T1000 (cell line): ENCODE data around the gene SCOC.
A peak's percentile ranks its signal among the peaks of the same experiment; 100 is the strongest.

ENCODE experiments used
- DNase-seq: peaks from one replicate; lab custom pipeline; 2025; ENCODE audit warnings: mixed read lengths; lab: John Stamatoyannopoulos, UW

Gene SCOC

DNA sequence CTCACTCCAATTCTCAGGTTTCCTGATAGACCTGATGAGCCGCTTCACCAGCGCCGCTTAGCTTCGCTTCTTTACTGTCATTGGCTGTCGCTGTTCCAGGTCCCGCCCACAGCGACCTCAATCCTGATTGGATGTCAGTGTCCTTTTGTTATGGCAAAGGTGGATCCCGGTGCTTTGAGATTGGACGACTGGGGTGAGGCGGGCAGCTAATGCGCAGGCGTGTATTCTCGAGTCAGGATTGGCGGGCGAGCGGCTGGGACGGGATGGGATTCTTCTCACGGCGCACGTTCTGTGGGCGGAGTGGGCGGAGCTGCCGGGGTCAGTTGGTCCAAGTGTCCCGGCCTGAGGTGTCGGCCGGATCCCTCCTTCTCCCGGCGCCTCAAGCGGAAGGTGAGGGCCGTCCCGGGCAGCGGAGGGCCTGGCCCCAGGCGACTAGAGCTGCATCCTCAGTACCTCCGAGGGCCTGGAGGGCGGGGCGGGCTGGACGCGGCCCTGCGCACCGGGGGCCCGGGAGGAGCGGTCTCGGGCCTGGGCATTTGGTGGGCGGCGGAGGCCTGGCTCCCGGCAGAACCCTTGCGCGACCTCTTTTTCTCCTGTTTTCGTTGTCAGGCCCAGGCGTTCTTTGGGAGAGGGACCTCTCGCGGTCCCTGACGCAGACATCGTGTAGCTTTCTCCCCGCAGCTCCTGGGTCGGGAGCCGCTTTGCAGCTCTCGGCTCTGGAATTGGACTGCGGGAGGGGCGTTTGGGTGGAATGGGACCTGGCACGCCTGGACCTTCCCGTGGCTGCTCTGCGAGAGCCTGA is at the start of gene SCOC:
SCOC (plus strand) TSS at position 319 of the 802 bp plus-strand sequence. CDS start 5,525 bp downstream, outside the sequence.
- DNase-seq: peak; percentile 95

DNA sequence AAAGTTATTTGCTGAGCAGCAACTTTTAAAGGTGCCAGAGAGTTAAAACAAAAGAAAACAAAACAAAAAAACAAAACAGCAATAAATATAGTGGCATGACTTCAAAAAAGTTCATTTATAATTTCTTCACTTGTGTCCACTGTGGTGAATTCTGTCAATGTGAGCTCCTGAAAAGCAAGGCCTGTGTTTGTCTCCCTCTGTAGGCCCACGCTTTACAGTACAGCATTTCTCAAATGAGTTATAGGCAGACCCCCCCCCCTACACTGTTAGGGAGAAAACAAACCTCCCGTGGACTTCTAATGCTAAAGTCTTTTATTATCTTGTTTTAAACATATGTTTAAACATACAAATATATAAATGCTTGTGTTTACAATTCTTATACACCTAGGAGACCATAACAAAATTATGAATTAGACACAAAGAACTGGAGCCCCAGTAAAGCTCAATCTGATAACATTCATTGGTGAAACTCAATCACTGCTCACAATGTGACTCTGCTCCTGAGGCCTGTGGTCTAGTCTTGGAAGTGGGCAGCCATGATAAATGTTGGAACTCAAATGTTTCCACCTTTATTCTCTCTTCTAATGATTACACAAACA is 47.0 kb upstream of the SCOC start:
- no peak for DNase-seq

DNA sequence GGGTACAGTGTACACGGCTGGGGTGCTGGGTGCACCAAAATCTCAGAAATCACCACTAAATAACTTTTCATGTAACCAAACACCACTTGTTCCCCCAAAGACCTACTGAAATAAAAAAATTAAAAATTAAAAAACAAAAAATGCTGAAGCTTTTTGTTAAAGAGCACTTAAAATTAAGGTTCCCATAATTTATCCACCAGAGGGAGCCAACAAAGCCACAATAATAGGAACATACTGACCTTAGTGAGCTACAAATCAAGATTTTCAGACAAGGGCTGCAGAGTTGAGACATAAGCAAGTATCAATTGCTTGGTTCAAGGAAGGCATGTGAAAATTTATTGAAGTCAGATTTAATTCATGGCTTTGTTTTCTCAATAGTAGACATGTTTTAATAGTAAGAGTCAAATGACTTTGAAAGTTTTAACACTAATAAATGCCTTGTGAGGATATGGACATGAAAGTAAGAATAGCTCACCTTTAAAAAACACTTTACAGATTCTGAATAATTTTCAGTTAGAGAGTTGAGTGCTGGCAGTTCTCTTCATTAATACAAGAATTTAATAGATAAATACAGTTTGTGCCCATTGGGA is 43.0 kb upstream of the SCOC start:
- DNase-seq: no peak

DNA sequence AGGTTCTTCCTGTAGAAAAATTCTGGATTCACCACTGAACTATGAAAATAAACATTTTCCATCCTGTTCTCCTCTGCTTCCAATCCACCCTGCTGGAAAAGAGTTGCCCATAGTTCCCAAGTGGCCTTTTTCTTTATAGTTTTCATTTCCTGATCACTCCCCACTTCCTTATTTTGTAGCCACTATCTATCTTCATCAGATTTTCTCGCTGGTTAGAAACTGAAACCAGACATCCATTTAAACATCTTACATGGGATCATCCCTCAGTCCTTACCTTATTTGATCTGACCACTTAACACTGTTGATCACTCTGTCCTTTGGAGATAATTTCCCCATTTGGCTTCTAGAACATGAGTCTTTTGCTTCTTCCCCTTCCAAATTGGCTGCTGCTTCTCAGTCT is 42.2 kb upstream of the SCOC start:
- no peak for DNase-seq

DNA sequence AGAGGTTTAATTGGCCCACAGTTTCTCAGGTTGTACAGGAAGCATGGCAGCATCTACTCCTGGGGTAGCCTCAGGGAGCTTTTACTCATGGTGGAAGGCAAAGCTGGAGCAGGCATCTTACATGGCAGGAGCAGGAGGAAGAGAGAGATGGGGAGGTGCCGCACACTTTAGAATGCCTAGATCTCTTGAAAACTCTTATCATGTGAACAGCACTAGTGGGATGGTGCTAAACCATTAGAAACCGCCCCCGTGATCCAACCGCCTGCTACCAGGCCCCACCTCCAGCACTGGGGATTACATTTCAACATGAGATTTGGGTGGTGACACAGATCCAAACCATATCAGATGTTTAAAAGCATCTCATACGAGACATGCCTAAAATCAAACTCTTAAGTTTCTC is 41.6 kb upstream of the SCOC start:
- DNase-seq: no peak

DNA sequence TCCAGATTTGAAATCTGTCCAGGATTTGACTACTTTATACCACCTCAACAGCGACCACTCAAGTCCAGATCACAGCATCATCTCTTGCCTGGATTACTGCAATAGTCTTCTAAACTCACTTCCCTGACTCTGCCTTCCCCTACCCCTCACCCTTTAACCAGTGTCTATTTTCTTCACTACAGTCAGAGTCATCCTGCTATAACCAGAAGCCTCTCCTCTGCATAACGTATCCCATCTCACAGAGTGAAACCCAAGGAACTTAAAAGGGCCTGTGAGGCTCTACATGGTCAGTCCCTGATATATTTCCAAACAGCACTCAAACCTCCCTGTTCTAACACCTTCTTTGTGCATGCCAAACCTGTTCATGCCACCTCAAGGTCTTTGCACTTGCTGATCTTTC is 40.7 kb upstream of the SCOC start:
- DNase-seq: no peak

DNA sequence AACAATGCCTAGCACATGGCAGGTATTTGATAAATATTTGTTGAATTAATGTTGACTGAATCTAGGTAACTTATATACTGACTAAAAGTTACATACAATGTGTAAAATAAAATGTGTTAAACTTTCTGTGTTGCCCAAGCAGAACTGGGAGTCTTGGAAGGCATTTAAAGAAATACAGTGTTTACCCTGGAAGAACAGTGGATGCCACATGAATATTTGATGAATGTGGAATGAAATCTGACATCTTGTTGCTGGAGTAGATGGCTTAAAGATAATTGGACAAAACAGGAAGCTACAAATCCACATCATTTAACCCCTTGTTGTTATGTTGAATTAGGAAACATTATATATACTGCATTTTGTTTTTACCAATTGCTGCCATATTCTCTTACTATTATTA is 39.9 kb upstream of the SCOC start:
- no peak for DNase-seq

DNA sequence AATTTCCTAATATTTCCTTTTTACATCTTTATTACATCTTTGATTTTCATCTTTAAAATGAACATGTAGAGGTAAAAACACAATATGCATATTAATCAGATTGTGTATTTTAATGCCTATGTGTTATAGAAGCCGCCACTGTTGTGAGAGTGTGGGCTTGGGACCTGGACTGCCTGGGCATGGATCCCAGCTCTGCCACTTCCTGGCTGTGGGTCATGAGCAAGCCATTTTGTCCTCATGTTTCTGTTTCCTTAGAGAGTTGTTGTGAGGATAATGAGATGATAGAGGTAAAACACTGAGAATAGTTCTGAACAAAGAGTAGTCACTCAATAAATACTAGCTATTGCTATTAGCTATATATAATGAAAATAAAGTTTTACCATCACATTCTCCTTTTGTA is 38.4 kb upstream of the SCOC start:
- DNase-seq: no peak

DNA sequence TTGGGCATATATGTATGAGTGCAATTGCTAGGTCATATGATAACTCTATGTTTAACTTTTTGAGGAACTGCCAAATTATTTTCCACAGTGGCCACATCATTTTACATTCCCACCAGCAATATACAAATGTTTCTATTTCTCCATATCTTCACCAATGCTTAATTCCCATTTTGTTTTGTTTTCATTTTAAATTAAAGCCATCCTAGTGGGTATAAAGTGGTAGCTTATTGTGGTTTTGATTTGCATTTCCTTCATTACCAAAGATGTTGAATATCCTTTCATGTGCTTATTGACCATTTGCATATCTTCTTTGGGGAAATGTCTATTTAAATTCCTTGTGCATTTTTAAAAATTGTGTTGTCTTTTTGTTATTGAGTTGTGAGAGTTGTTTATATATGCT is 36.7 kb upstream of the SCOC start:
- DNase-seq: no peak

DNA sequence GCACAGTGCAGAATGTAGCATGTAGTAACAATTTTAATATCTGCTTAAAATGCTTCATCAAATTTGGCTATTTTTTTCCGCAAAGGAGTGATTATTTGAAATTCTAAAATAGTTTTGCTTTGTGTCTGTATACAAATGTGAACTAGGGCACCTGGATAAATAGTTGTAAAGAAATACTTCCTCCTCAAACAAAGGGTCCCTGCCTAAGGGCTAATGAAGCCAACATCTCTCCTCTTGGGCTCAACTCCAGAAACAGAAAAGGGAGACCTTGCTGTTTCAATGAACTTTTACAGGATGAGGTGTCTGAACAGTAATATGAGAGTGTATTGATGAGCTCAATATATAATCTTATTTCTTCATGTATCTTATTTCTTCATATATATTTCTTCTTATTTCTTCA is 30.8 kb upstream of the SCOC start:
- no peak for DNase-seq

DNA sequence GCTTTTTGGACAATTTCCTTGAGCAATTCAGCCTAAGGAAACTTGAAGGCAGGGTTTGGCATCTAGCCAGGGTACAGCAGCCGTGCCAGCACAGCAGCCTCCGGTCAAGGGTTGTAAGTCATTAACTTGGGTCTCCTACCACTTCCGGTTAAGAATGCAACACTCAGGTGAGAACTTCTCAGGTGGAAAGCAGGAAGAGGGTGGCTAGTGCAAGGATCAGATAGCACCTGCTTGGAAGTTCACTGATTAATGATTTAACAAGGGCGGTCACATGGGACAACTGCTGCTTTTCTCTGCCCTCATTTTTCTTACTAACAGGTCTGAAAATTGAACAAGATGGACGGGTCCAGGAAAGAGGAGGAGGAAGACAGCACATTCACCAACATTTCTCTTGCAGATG is 30.1 kb upstream of the SCOC start:
- DNase-seq: no peak

DNA sequence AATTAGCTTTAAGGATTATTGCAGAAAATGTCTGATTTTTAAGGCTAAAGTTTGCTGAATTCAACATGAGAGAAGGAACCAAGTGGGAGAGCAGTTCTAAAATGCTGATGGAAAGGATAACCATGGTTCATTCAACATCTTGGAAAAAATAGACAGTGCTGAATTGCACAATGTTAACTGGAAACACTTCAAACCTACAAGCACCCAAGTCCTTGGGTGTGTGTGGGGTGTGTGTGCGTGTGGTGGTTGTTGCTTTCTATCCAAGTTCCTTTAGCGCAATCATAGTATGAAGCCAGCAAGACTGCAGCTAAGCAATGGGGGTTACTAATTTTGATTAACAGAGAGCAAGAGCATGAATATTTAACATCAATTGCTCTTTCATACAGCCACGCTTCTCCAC is 29.3 kb upstream of the SCOC start:
- DNase-seq: no peak

DNA sequence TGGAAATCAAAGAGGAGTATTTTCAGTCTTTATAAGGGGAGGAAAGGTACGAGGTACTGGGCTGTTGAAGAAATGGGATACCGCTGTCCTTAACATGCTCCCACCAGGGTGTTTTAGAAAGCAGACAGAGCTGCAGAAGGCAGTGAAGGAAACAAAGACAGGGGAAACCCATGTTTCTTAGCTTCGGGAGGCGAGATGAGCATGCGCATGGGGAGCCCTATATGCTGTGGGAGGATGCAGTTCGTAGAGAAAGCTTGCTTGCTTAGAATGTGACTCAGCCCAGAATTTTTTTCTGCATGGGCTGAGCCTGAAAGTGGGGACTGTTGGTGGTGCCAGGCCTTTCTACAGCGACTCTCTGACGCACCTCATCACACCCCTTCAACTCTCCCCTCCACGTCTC is 28.8 kb upstream of the SCOC start:
- no peak for DNase-seq

DNA sequence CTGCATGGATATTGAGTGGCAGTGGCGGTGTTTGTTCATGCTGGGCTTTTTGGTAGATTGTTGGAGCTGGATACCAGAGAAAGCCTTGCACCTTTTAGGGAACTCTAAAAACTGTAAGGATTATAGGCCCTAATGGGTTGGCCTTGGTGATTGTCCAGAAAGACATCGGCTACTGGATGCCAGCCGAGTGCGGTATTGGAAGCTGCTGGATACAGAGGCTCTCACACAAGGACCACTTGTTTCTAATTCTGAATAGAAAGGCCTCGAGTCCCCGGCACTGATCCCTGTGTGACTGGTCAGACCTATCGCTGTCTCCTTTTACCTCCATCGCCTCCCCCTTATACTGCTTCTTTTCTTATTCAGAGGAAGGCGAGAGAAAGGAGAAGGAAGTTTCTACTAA is 27.3 kb upstream of the SCOC start:
- DNase-seq: no peak

DNA sequence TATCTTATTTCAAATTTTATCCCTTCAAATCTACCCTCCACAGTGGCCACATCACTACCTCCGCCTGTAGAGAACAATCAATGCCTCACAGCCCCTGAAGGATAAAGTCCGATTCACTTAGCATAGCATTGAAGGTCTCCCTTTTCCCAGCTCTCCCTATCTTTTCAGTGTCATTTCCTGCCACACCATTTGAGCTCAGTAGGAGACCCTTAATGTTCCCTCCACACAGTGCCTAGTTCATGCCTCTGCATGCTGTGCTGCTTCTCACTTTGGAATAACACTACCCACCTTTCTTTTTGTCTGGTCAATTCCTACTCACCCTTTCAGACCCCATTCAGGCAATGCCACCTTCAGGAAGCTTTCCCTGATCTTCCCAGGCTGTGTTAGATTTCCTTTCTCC is 23.6 kb upstream of the SCOC start:
- no peak for DNase-seq

DNA sequence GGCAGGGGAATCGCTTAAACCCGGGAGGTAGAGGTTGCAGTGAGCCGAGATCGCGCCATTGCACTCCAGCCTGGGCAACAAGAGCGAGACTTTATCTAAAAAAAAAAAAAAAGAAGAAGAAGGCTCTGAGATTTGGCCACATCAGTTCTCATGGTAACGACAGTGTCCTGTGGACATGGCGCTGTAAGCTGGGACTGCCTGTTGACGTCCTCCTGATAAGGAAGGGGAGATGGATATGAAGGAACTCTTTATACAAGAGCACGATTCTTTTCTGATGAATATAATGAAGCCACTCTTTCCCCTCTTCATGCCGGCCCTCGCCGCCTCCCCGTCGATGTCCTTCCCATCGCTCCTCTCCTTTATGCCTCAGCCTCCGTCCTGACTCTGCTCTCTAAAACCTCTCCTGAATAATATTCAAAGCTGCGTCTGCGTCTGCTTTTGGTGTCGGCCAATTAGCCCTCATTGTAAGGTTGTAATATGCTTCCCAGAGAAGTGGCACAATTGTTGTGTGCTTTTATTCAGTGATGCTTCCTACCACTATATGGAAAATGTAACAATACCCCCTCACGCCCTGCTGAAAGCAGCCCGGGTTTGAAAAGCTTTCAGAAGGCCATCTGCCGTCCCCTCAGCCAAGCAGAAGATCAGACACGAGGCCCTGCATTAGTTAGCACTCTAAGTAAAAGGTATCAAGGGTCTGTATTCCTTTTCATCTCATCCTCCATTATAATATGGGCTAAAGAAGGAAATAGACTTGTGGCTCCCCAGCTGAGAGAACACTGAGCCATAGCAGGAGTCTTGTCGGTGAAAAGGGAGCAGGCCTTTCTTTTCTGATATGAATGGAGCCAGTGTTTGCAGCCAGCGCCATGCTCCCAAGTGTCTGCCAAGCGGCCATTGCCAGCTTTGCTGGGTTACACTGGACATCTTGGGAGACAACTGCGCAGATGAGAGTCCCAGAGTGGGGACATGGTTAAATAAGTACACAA is 22.1 kb upstream of the SCOC start:
- DNase-seq: no peak

DNA sequence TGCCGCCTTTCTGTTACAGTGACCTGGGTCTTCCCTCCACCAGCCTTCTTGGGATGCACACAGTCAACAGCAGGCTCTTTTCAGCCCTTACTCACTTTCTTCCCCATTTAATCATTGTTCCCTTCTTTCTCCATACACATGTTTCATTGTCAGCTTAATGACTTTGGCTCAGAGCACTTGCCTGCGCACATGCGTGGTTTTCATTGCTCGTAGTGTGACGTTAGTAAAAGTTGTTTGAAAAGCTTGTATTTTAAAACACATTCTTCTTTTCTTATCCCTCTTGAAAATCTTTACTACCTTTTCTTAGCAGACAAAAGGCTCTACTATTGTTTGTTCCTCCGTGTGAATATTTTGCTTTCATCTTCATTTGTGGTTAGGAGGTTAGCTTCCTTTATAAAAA is 19.7 kb upstream of the SCOC start:
- DNase-seq: no peak

DNA sequence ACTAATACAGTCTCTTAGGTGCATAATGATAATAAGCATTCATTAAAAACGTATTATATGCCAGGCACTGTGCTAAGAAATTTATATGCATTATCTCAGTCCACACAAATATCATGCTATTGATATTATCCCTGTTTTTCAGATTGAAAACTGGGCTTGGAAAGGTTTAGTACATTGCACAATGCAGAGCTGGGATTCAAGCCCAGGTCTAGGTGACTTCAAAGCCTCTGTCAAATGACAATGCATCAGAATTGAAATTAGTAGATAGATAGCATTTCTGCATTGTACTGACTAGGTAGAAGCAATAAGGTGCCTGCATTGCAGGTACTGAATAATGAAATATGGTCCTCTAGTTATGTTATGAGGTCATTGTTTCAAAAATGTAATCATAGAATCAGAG is 18.2 kb upstream of the SCOC start:
- DNase-seq: no peak

DNA sequence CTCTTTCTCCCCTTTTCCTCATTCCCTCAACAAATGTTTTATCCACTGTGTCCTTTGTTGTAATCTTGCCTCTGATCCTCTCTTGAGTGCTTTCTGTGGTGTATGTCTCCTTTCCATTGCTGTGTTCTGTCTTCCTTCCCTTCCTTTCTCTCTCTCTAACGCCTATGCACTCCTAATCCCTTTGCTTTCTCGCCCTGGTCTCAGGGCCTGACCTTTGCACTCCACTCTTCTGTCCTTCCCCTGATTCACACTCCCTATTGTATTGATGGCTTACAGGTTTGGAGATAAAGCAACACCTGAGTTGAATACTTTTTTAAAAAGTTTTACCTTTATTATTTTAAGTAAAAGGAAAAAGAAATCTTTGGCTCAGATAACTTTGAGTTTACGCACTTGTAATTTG is 15.6 kb upstream of the SCOC start:
- no peak for DNase-seq

DNA sequence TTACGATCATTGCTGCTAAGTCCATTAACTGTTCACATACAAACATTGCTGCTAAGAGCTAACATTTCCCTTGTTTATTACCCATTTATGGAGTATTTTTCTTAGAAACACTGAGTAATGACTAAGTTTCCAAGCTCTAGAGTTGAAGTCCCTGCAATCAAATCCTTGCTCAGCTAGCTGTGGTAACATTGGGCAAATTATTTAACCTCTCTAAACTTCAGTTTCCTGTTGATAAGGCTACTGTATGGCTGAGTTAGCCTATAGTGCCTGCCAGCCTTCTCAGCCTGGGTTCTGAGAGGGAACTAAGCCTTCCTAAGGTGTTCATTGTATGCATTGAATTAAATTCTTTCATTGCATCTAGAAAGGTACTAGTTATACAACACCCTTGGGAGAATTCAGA is 15.2 kb upstream of the SCOC start:
- no peak for DNase-seq

DNA sequence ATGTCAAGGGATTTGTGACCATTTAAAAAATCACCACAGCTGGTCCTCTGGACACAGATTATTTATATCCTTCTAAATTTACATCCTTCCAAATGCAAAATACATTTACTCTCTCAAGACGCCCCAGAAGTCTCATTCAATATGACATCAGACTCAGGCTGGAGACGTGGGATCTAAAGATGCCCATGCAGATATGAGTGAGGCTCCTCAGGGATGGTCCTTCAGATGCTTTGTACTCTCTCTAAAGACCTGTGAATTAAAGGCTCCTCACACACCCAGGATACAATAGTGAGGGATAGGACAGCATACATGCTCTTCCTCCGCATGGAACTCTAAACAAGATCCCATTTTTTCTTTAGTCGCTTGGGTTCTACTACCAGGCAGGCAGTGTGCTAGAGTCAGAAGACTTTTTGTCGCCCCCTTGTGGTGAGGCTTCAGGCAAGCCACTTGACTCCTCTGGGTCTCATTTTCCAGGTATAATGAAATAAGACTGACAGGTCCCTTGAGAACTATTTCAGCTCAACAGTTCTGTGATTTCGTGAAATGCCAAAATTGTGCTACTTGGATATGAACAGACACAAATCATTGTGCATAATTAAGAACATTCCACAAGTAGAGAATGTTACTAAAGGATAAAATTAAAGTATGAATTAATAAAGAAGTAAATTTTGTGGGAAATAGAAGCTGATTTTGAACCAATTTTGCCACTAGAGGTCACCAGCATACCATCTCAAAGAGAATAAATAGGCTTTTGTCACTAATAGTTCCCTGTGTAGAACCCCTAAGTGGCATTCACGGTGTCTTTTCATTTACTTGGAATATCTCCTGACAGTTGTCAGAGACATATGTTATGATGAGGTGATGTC is 13.7 kb upstream of the SCOC start:
- DNase-seq: peak; percentile 29
